Epidermal melanocyte (primary cell): ENCODE measurements around the gene XCL2.

Experiments used
- DNase-seq: peaks from one replicate; pipeline ENCODE4 v3.0.0; 2011; ENCODE audit warnings: low spot score; ENCODE audit not compliant: insufficient read length

Gene XCL2

DNA sequence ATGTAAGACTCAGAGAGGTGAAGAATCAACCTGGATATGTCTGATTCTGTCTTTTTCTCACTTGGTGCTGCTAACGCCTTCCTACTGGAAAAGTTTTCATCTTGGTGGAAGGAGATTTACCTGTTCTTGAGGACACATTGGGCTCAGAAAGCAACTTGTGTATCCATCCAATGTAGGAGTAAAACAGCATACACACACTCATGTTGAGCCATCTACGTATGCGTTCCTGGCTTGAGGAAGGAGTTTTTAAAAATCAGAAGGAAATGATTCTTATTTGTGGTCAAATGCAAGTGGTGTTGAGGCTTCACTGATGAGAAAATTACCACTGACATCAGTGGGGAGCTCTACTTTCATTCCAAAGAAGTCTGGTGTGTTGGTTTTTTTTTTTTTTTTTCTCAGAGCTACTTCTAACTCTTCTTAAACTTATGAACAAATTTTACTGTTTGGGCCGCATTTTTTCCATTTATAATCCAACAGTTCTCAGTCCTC, 25.6 kb downstream of the XCL2 start:
- no peak for DNase-seq

DNA sequence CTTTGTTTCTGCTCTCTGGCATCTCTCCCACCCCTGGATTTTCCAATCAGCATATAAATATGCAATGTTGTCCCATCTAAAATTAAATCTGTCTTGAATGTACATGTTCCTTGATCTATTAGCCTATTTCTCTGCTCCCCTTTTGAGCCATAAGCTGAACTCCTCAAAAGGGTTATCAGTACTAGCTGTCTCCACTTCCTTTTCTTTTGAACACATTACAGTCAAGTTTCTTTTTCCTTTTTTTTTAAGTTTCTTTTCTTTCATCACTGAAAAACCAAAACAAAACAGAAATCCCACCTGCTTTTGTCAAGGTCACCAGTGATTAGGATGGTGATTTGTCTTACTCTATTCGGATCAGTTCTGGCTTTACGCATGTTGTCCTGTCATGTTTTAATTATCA, 29.3 kb downstream of the XCL2 start:
- DNase-seq = no peak

DNA sequence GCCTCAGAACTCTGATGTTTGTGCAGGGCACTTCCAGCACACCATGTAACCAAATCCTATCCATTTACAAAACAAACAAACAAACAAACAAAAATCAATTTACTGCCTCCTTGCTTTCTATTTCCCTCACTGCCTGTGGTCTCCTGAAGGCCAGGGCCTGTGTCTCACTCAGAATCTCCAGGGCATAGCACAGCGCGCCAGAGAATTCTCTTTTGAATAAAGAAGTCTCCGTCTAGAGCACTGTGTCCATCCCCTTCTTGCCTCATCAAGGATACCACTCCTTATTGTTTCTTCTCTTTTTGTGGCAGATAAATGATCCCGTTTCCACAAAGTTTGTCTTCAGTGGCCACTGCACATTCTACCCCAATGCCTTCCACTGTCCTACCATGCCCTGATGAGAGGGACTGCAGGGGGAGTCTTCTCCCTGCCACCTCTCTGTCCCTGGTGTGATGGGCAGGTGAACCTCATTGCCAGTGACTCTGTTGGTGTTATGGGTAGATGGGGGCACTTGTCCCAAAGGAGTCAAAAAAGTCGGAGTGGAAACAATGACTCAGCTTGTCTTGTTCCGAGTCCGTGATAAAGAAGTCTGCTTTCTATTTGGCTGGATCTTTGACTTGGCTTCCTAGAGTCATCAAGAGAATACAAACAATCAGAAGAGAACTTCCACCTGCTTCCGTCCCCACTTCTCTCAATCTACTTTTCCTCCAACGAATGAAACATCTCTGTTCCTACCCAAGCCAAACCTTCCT, 30.0 kb downstream of the XCL2 start:
- no peak for DNase-seq

DNA sequence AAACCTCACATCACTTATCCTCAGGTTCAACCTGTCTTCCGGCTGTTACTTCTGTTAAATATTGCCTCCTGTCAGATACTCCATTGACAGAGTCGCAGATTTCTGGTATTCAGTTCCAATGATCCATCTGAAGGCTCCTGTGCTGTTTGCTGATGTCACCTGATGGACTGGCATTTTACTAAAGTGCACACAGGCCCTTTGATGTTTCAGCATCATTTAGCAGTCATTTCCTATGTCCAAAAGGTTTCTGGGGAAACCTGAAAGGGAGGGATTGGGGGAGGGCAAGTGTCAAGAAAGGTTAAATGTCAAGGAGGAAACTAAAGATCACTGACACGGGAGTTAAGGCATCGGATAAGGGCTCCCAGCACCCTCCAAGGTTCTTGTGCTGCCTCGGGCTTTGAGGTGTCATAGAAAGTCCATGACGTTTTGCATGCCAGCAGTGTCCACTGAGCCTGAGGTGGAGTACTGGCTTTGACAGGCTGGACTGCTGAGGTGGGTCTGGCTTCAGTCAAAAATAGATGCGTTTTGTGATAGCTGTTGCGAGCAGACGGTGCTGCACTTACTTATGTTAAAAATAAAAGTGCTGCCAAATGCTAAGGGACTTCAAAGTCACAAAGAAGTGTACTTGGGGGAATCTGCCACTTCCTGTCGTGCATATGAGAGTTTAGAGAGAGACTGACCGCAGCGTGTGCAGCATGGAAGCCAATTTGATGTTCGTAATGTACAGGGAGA, 30.8 kb downstream of the XCL2 start:
- DNase-seq = no peak

DNA sequence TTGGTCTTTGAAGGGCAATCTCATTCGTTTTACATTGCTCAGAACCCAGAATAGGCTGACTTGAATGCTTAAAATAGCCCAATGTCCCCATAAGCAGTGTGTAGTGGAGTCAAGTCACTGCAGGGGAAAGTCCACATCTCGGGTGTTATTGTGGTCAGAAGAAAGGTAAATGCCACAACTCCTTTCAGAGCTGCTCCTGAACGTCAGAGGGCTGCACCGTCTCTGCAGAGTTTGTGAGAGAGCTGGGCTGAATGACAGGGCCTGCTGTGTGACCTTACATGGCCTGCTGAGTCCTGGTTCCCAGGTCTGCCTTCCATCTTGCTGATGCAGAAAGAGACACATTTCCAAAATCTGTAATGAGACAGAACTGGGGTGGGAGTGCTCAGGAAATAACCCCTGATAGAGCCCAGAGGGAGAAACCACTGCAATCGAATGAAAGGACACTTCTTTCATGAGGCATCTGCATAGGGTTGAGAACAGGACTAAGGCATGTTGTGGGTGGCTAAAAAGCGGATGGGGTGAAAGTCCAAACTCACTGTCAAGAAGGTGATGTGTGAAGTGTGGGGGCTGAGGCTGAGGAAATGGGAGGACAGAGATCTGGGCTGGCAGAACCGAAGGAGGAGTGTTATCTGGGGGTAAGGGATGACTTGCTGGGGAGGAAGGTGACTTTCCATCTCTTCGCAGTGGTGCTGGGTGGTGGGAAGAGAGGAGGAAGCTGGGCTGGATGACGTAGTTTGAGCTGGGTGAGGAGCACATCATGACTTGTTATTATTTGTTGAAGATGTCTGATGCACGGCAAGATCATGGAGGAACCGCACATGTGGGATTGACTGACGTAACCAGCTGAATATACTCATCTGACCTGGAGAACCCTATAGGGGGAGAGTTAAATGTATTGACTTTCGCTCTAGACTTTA, 33.7 kb downstream of the XCL2 start:
- DNase-seq = no peak

DNA sequence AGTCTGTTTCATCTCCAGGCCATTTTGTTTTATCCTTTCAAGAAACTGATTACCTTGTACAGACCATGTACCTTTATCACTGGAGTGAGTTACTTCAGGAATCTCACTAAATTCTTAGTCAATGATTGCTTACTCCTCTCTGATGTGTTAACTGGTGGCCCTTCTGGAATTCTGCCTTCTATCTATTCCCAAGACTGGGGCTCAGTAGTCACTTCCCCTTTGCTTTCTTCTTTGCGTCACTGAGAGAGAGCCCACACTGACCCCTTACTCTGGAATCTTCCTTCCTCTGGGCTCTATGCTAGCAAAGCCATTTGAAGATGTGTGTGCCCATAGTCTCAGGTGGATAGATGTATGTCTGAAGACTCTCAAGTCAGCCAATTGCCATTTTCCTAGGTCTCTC, 34.6 kb downstream of the XCL2 start:
- no peak for DNase-seq

DNA sequence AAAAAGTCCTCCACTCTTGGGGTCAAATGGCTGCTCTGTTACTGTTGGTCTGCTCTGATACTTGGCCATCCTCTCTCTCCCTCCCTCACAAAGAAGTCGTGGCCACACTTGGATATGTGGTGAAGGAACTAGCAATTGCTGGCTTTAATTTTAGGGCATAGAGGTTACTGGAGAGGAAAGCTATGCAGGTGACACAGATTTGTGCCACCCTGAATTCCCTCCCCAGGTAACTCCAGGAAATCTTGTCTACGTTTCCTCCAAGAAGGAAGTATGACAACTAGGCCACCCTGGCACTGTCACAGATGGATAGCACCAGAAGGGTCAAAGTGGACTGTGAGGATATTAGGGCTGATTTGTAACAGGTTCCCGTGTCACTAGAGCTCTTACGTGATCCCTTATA, 36.0 kb downstream of the XCL2 start:
- no peak for DNase-seq

DNA sequence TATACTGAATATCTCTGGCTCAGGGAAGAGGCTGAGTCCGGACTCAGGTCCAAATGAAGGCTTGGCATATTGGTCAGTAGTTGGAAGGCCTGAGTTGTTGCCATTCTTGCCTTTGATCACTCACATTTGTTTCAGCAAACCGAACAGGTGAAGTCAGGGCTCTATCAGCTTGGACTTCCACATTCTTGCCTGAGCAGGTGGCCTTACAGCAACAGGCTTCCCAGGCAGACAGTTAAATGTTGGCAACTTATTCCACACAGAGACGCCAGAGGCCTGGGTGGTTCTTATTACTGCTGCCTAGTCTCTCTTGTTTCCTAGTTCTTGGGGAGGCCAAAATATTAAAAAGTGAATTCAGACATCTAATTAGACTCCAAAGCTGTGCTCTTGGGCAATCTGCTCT, 36.6 kb downstream of the XCL2 start:
- DNase-seq = no peak

DNA sequence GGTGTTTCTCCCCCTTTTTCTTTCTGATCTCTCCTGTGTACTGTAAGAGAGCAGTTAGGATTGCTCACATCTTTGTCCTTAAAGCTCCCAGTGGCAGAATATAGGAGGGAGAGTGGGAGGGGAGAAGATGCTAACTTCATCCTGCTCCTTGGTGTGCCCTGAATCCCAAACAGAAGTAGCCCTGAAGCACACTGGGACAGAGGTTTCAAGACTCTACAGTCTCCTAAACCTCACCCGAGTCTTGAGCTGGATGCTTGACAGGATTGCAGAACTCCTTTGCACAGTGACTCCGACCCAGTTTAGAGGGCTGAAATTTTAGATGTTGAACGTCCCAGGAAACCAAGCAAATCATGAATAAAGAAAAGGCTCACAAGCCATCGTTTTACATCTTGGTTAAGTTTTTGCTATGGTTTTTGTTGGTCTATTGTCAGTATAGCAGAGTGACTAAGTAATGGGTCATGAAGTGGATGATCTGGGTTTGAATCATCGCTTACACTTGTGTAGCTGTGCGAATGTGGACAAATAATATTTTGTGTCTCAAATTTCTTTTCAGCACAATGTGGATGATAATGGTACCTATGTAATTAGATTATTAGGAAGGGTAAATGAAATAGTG, 37.5 kb downstream of the XCL2 start:
- DNase-seq = no peak

DNA sequence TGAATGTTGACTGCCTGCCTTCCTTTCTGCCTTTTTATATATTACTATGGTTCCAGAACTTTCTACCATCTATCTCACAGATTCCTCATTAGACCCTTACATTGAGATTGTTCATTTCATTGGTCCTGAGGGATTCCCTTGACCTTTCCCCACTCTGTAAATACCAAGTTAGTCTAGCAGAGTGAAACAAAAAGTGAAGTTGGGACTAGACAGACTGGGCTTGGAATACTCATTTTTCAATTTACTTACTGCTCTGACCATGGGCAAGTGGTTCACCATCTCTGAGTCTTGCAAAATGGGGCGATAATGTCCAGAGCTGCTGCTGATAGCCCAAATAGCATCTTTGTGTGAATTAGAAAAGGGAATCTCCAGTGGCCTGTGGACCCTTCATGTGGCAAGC, 38.8 kb downstream of the XCL2 start:
- DNase-seq = no peak

DNA sequence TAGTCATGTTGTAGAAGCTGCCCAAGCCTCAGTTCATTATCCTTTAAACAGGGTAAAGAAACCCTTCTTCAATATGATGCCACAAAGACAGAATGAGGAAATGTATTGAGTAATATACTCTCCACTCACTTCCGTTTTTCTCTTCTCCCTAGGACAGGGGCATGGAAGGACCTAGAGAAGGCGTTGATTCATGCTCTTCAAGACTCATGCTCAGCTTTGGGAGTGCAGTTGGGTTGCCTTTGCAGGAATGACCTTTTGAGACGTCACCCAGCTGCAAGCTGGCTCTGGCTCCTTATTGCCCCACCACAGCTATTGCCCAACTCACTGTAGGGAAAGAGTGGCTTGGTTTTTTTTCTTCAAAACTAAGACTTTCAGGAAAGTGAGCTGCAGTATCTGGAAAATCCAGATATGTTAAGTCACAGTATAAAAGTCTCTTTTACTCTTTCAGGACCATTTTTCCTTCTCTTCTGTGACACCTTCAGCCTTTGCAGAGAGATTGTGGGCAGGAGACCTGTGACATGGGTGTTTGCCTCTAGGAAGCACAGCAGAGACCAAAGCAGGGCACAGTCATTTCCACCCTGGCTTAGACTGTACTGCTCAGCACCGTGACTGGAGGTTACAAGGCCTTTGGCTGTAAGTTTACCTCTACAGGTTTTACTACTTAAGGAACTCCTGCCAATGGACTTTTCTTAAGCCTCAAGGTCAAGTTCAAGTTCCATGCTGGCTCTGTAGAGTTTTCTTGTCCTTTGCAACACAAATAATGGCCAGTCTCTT, 39.5 kb downstream of the XCL2 start:
- no peak for DNase-seq

DNA sequence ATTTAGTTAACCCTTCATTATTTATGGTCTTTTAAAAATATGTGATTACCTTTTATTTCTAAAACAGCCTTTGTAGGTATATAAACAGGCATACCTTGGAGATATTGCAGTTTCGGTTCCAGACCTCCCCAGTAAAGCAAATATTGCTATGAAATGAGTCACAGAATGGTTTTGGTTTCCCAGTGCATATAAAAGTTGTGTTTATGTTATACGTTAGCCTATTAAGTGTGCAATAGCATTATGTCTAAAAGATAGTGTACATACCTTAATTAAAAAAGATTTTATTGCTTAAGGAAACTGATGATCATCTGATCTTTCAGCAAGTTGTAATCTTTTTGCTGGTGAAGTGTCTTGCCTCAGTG, 44.1 kb downstream of the XCL2 start:
- no peak for DNase-seq

DNA sequence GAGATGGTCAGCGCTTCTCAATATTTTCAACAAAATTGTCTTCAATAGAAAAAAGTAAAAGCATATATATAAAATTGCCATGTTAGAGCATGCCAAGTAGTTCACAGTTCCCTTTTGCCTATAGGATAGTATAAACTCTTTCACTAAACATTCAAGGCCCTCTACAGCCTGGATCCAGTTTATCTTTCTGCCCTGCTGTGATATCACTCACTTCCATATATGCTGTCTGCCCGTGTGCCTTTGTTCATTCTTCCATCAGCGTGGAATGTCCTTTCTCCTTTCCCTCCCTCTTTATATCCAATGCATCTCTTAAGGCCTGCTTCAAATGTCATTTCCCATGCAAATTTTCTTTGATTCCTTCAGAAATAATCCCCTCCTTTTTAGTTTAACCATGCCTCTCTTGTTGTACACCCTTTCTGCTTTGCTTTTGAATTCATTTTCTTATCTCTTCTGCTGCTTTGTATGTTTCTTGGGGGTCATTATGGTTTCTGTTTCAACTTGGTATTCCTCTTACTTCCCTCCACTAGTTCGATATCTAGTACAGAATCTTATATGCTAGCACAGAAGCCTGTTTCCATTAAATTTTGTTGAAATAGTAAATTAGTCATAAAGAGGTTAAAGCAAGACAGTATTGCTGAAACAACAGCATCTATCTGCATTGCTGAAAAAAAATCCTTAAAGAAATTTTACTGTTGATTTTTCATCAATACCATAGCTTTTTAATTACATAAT, 44.7 kb downstream of the XCL2 start:
- no peak for DNase-seq

DNA sequence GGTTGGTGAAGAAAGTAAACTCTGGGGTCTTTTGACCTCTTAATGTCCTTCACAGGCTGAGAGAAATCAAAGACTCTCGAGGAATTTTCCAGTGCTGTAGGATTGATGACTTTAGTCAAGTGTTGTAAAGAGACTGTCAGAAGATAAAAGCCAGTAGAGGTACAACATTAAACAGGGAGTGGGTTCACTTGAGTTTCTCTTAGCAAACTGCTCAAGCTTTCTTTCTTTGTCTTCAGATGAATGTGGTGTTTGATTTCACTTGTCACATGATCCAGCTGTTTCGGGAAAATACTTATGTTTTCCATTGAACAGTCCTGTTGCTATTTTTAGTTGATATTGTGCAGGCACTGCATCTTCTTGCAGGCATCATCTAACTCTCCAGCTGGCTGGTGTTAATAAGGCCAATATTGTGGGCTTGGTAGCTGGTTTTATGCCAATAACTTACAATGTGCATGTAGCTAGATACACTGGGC, 45.6 kb downstream of the XCL2 start:
- DNase-seq = no peak

DNA sequence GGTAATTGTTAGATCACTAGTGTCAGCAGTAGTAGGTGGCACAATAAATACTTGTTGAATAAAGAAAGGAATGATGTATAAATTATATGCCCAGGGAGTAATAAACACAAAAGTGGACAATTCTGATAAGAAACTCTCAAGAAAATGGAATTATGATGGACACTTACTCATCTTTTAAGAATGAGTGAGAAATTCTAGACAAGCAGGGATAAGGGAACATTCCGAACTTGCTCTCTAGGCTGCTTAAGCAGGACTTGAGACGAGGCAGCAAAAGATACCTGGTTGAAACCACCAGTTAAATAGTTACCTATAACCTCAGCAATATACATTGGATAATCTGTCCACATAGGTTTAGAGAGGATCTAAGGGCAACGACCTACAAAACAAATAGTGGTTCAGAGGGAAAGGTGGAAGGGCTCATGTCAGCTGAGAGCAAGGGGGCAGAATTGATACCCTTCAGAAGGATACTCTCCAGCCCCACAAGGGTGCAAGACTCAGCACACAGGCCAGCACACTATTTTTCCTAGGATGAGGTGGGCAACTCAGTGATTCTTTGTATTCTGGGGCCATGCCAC, 46.3 kb downstream of the XCL2 start:
- DNase-seq = no peak

DNA sequence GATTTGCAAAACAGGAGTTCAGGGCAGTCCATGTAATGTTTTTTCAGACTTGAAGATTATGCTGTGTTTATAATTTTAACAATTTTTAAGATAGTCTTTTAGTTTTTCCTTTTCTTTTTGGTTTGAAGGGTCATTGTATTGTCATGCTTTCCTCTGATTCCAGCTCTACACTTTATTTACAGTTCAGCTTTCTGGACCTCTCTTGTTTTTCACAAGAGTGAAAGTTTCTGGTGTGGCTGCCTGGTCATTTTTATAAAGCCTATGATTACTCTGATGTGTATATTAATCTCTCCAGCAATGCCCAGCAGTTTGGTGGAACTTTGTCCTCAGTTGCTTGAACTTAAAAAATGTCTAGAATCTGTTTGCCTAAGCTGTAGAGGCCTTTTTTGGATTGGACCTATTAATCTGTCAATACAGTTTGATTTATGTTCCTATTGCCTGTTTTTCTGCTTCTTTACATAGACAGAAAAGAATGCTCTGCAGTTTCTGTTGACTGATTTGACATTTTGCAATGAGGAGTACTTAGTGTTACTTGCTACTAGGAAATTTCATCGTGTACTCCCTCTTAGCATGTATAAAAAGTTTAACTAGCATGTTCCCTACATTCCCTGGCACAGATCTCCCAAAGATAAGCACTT, 52.2 kb downstream of the XCL2 start:
- DNase-seq = no peak
